ENCODE results near the gene CRELD2. TPM values are rescaled to one million over a fixed set of nuclear protein-coding genes. Genes with fewer than 3 reads are reported as not detected.
"Not testable (repeated sequence)": the region's sequence is repeated elsewhere in the genome, so short reads cannot be mapped to it uniquely, and the experiment has no call there.

Gene CRELD2
- total RNA-seq, 1 donor from 2014 or later: 56.6 TPM

- DNase-seq (ENCODE audit: low spot score): not testable (repeated sequence)
These were observed 26.8 kb downstream of the CRELD2 start for GRCh38 chr22:49945042-49945794.

- no peak for DNase-seq (ENCODE audit: low spot score)
These were observed 28.3 kb downstream of the CRELD2 start for GRCh38 chr22:49946612-49947295.

GRCh38 chr22:49947296-49947622 lies 28.8 kb downstream of the CRELD2 start:
- DNase-seq (ENCODE audit: low spot score): no peak

- no peak for DNase-seq (ENCODE audit: low spot score)
These were observed 29.9 kb downstream of the CRELD2 start for GRCh38 chr22:49948116-49948957.

- peak; percentile 84 for DNase-seq (ENCODE audit: low spot score)
These were observed 30.8 kb downstream of the CRELD2 start for GRCh38 chr22:49948958-49949913.

GRCh38 chr22:49949914-49950292 lies 31.5 kb downstream of the CRELD2 start:
- DNase-seq (ENCODE audit: low spot score): no peak

- no peak for DNase-seq (ENCODE audit: low spot score)
These were observed 32.1 kb downstream of the CRELD2 start for GRCh38 chr22:49950396-49950994.

- peak; percentile 90 for DNase-seq (ENCODE audit: low spot score)
These were observed 32.7 kb downstream of the CRELD2 start for GRCh38 chr22:49951000-49951677.

- no peak for DNase-seq (ENCODE audit: low spot score)
These were observed 33.2 kb downstream of the CRELD2 start for GRCh38 chr22:49951678-49951985.

- no peak for DNase-seq (ENCODE audit: low spot score)
These were observed 33.8 kb downstream of the CRELD2 start for GRCh38 chr22:49951986-49952896.

- DNase-seq (ENCODE audit: low spot score): no peak
These were observed 34.7 kb downstream of the CRELD2 start for GRCh38 chr22:49953027-49953679.

- DNase-seq (ENCODE audit: low spot score): no peak
These were observed 35.4 kb downstream of the CRELD2 start for GRCh38 chr22:49953680-49954344.

GRCh38 chr22:49954354-49954753 lies 35.9 kb downstream of the CRELD2 start:
- DNase-seq (ENCODE audit: low spot score): no peak

- no peak for DNase-seq (ENCODE audit: low spot score)
These were observed 36.7 kb downstream of the CRELD2 start for GRCh38 chr22:49954991-49955580.

- DNase-seq (ENCODE audit: low spot score): no peak
These were observed 37.4 kb downstream of the CRELD2 start for GRCh38 chr22:49955581-49956417.

- no peak for DNase-seq (ENCODE audit: low spot score)
These were observed 38.0 kb downstream of the CRELD2 start for GRCh38 chr22:49956418-49956770.
